NCI-H510A treated with DMSO at 0.1 percent for 48 hours (cell line): Measurements from ENCODE around the gene SOX11.

ENCODE experiments used
- DNase-seq: peaks from one replicate; lab custom pipeline; 2025; lab: John Stamatoyannopoulos, UW

Gene SOX11

GRCh38 chr2:5723791-5724735 lies 31.9 kb downstream of the SOX11 start:
- DNase-seq: no peak

GRCh38 chr2:5725072-5725471 lies 32.9 kb downstream of the SOX11 start:
- no peak for DNase-seq

GRCh38 chr2:5725794-5726463 lies 33.7 kb downstream of the SOX11 start:
- DNase-seq: no peak

- no peak for DNase-seq
These were observed 35.1 kb downstream of the SOX11 start for GRCh38 chr2:5727235-5727634.

- no peak for DNase-seq
These were observed 37.2 kb downstream of the SOX11 start for GRCh38 chr2:5729416-5729815.

DNA sequence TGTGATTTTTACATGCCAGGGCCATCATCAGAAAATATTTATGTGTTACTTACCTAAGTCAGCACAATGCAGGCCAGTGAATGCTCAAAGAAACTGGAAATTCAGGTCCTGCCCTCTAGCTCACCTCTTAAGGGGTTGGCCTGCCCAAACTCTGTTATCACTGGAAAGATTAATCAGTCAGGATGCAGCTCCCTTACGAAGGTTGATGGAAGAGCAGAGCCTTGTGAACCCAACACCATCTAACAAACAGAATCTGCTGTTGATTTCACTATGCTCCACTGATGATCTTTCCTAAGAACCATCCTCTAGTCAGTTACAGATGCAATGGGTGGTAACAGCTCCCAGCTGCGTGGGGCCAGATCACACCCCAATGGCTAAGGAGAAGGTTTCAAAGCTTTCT lies 38.2 kb downstream of the SOX11 start:
- peak; percentile 19 for DNase-seq

DNA sequence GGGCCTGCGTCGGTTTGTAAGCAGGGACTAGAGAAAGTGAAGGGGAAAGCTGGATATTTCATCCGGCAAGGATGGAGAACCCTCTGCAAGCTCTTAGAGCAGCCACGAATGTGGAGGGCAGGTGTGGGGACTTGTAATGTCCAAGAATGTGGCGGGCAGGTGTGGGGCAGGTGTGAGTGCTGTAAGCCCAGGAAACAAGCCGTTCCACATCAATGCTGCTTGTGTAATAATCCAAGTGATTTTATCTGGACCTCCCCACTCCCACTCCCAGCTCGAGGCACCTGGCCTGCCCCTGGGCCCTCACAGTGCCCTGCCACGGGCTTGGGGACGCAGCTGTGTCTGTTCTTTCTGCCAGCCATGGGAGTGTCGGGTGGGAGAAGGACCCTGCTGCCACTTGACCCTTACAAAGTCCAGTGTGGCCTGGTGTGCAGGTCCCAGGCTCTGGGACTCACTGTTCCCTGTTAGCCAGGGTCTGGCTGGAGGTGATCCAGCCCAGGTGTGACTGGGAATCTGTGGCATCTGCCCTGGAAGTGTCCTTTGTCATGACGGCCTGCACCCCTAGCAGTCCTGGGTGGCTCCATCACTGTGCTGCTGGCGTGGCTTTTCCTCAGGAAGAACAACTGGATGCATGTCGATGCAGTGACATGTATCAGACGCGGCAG lies 42.8 kb downstream of the SOX11 start:
- no peak for DNase-seq

DNA sequence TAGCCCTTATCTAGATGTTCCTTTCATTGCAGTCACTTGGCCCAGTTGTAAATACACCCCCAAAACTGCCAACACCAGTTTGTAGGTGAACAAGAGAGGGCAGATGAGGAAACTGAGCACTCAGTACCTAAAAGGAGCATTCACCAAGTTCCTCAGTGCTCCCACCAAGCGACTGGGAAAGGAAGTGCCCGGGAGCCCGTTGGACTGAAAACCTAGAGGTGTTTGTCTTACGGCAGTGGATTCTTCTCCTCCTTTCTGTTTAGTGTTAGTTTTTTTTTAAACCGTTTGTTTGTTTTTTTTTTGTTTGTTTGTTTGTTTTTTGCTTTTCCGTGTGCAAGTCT lies 43.3 kb downstream of the SOX11 start:
- no peak for DNase-seq

DNA sequence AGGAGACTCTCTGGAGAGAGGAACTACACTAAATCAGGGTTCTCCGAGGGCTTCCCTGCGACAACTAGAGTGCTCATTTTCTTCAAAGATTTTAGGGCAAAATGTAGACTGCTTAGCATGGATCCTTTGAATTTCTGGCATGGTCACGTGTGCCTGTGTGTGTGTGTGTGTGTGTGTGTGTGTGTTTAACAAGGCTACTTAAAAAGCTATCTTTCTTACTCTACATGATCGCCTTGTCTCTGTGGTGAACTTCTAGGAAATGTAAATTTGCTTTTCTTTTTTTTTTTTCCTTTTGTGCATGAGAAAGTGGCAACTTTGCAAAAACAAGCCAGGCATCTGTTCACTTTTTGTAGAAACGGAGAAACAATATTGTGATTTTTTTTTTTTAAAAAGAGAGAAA lies 43.9 kb downstream of the SOX11 start:
- no peak for DNase-seq

GRCh38 chr2:5736886-5737285 lies 44.7 kb downstream of the SOX11 start:
- no peak for DNase-seq

DNA sequence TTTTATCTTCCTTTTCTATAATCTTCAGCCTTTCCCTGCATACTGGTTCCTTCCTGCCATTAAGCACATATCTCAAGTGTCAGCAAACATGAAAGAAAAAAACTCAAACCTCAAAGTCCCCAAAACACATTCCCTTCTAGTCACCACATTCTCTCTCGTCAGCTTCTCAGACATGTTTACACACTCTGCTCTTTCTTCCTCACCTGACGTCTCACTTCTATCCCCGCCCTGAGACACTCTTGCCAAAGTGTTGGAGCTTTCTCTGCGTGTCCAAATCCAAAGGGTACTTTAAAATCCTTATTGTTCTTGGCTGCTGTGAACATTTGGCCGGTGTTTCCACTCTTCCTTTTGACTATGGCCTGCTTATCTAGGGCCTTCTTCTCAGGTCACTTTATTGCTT lies 47.9 kb downstream of the SOX11 start:
- no peak for DNase-seq

GRCh38 chr2:5740817-5741216 lies 48.6 kb downstream of the SOX11 start:
- no peak for DNase-seq

DNA sequence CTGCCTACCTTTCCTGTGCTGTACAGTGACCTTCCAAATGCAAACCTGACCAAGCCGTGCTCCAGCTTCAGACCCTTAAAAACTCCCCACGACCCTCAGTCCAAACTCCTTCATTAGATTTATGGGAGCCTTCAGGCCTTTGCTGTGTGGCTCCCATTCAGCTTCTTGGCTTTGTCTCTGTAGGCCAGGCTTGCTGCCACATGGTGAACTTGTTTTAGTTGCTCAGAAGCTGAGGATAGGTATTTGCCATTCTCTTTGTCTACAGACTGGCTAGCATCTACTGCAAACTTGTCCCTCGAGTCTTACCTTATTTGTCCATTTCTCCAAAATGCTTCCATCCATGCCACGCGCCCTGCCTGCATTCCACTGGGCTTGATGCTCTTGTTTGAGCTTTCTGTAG lies 49.1 kb downstream of the SOX11 start:
- DNase-seq: no peak

DNA sequence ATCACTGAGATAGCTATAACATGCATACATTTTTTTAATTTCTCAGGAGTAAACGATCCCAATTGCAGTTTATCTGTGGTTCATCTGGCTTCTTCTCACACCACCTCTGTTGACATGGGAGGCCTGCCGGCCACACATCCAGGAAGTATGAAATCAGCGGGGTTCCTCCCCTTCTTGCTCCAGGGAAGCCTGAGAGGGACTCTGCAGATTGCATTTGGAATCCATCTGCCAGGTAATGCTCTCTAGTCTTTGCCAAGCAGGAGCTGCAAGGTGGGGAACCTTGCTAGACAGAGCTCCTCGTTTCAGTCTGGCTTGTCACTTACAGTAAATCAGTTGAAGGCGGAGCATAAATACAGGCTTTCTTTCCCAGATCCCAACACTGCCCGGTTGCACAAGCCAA lies 49.9 kb downstream of the SOX11 start:
- DNase-seq: peak; percentile 54

DNA sequence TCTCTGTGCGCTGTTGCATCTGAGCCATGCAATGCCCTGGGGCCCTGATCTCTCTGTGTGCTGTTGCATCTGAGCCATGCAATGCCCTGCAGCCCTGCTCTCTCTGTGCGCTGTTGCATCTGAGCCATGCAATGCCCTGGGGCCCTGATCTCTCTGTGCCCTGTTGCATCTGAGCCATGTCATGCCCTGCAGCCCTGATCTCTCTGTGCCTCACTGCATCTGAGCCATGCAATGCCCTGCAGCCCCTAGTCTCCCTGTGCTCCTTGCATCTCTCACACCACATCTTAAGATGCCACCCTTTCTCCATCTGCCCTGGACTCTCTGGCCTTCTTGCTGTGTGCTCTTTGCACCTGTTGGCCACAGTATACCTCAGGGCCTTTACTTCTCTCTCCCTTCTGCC lies 56.2 kb downstream of the SOX11 start:
- no peak for DNase-seq

- DNase-seq: no peak
These were observed 56.8 kb downstream of the SOX11 start for GRCh38 chr2:5748946-5749345.

DNA sequence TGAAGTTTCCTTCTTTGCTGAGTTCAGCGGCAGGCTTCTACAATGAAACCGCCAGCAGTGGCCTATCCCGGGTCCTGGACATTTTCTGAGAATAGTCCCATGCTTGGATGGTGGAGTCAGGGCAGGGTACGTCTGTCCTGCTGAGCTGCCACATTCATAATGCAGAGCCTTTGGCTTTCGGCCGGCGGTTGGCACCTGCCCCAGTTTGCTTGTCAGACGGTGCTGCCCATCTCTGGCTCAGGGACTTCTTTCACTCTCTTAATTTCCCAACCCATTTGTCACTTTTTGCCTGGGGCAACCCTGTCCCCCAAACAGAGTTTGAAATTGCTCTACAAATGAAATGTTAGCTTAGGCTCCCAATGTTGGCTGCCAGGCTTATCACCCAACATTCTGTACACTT lies 57.2 kb downstream of the SOX11 start:
- no peak for DNase-seq
